Measurements from ENCODE around the gene FAF1.

FAF1 gene

DNA sequence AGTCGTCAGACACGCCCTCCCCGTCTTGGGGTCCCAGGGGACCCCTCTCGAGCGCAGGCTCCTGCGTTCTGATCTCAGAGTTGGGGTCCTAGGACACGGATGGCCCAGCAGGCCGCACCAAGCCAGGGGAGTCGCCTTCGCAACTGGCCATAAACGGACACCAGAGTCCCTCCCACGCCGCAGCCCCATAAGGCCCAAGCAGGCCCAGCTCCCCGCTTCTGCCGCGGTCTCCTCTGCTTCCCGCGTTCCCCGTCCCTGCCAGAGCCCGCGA lies 537.5 kb downstream of the FAF1 start:
- no peaks in the 10 kb centered on the region for H3K36me3 ChIP-seq (ENCODE audit: control insufficient read depth, insufficient read depth, low read length)
- no peak overlapping the region for H2AFZ ChIP-seq
- H3K27me3 ChIP-seq (ENCODE audit: control insufficient read depth, insufficient read depth, low read length): peaks cover 56% of the 10 kb centered on the region
- no peak overlapping the region for H3K27ac ChIP-seq
- H3K4me1 ChIP-seq: no peaks in the 10 kb centered on the region
- TF ChIP-seq, protein P1, sequence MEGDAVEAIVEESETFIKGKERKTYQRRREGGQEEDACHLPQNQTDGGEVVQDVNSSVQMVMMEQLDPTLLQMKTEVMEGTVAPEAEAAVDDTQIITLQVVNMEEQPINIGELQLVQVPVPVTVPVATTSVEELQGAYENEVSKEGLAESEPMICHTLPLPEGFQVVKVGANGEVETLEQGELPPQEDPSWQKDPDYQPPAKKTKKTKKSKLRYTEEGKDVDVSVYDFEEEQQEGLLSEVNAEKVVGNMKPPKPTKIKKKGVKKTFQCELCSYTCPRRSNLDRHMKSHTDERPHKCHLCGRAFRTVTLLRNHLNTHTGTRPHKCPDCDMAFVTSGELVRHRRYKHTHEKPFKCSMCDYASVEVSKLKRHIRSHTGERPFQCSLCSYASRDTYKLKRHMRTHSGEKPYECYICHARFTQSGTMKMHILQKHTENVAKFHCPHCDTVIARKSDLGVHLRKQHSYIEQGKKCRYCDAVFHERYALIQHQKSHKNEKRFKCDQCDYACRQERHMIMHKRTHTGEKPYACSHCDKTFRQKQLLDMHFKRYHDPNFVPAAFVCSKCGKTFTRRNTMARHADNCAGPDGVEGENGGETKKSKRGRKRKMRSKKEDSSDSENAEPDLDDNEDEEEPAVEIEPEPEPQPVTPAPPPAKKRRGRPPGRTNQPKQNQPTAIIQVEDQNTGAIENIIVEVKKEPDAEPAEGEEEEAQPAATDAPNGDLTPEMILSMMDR (IDR thresholded peaks at IDR 0.05): no peak
- no peak overlapping the region for H3K9ac ChIP-seq
- H3K4me2 ChIP-seq (ENCODE audit: low read length): no peak overlapping the region
- H3K4me3 ChIP-seq (ENCODE audit: low read depth, low read length): no peak overlapping the region
- no peaks in the 10 kb centered on the region for H3K9me3 ChIP-seq (ENCODE audit: control insufficient read depth, low read length)
- H3K79me2 ChIP-seq: no peaks in the 10 kb centered on the region

DNA sequence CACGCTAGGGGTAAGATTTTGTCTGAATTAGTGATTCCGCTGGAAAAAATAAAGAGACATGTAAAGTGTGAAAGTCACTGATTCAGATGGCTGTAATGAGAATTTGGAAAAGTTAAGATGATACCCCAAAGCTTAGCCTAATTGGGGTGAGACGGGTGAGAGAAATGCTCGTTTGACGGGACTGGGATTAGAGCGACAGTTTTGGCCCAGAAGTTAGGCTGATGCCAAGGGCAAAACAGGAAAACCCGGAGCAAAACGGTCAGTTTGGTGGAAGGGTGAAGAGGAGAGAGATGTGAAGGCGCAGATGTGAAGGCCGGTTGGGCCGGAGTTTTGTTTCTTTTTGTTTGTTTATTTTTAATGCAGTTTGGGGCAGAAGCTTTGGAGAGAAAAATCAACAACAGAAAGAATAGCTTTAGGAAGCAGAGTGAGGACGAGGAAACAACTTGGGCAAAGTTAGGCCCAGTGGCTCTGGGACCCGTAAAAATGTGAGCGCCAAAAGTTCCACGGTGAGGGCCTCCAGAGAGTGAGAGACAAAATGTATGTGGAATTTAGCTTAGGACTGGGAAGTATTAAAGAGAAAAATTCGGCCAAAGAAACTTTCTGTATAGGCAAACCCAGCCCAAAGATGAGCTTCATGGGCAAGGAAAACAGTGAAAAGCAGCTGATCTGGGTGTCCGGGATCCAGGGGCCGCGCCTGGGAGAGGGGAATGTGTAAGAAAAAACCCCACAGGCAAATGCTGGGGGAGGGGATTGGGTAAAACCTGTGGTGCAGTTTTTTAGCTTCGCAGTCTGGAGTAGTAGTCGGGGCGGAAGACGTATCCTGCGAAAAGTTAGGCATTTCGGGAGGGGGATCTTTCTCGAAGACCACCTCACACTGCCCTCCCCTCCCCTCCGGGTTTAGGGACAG lies 538.0 kb downstream of the FAF1 start:
- Histone ChIP-seq H3K27me3 (ENCODE audit: control insufficient read depth, insufficient read depth, low read length) (peaks cover 62% of the 10 kb centered on the region), H3K4me3 (ENCODE audit: low read depth, low read length) (no peak overlapping the region), H2AFZ (no peak overlapping the region), H3K4me2 (ENCODE audit: low read length) (no peak overlapping the region), H3K27ac (no peak overlapping the region), H3K9ac (no peak overlapping the region), H3K36me3 (ENCODE audit: control insufficient read depth, insufficient read depth, low read length) (no peaks in the 10 kb centered on the region), H3K9me3 (ENCODE audit: control insufficient read depth, low read length) (no peaks in the 10 kb centered on the region), H3K79me2 (no peaks in the 10 kb centered on the region), H3K4me1 (no peaks in the 10 kb centered on the region)
- TF ChIP-seq, protein P1 (IDR thresholded peaks at IDR 0.05): no peak

DNA sequence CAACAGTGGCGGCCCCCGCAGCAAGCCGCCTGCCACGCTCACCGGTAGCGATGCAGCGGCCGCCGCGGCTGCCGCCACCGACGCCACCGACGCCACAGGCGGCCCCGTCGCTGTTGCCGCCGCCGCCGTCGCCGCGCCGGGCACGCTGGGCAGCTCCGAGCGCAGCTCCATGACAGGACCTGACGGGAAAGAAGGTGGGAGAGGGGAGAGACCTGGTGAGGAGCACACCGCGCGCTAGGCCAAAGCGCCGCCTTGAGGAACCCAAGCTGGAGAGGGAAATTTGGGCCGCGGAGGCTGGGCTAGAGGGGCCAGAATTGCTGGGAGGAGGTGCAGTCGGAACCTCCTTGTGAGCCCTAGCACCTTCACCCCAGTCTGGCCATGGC lies 538.7 kb downstream of the FAF1 start:
- Histone ChIP-seq H3K36me3 (ENCODE audit: control insufficient read depth, insufficient read depth, low read length) (no peaks in the 10 kb centered on the region), H3K4me3 (ENCODE audit: low read depth, low read length) (no peak overlapping the region)

DNA sequence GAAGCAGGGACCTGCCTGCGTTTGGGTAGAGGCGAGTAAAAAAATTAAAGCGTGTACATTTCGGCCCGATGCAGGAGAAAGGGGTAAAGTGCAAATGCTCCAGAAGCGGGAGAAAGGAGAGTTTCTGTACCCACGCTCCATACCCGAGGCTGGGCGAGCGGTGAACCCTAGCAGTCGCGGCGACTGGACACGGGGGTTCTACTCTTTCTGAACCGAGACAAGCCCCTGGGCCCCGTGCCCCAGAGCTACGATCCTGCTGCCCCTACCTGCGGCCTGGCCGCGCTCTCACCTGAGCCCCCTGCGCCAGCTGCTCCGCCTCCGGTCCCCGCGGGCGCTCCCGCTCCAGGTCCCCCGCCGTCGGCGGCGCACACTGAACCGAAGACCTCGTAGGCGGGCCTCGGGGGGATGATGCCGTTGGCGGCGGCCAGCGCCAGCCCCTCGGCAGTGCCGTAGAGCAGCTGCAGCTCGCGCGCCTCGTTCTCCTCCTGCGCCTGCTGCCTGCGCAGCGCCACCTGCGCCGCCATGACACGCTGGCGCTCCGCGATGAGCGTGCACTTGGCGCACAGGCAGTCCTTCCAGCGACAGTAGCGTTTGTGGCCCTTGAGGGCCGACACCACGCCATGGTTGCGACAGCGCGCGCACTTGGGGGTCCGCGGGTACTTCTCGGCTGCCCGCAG lies 539.2 kb downstream of the FAF1 start:
- Histone ChIP-seq H3K79me2 (no peaks in the 10 kb centered on the region), H3K9me3 (ENCODE audit: control insufficient read depth, low read length) (no peaks in the 10 kb centered on the region), H3K4me2 (ENCODE audit: low read length) (no peak overlapping the region), H3K27ac (no peak overlapping the region), H2AFZ (peak overlapping the region; percentile 53), H3K4me3 (ENCODE audit: low read depth, low read length) (peak overlapping the region; percentile 2), H3K4me1 (no peaks in the 10 kb centered on the region), H3K36me3 (ENCODE audit: control insufficient read depth, insufficient read depth, low read length) (no peaks in the 10 kb centered on the region), H3K27me3 (ENCODE audit: control insufficient read depth, insufficient read depth, low read length) (peaks cover 69% of the 10 kb centered on the region), H3K9ac (no peak overlapping the region)
- TF ChIP-seq, protein P1 (IDR thresholded peaks at IDR 0.05): no peak

More for the DNA sequence above, 538.7 kb downstream of the FAF1 start:
- TF ChIP-seq, protein P1 (IDR thresholded peaks at IDR 0.05): no peak
- Histone ChIP-seq H3K9me3 (ENCODE audit: control insufficient read depth, low read length) (no peaks in the 10 kb centered on the region), H3K79me2 (no peaks in the 10 kb centered on the region), H3K9ac (no peak overlapping the region), H3K27ac (no peak overlapping the region), H2AFZ (no peak overlapping the region), H3K27me3 (ENCODE audit: control insufficient read depth, insufficient read depth, low read length) (peaks cover 65% of the 10 kb centered on the region), H3K4me1 (no peaks in the 10 kb centered on the region), H3K4me2 (ENCODE audit: low read length) (no peak overlapping the region)

All from parathyroid adenoma (tissue), 2 donors.